Gastrocnemius medialis (tissue), 4 donors: ENCODE measurements around the gene METTL15.

Experiments
- POLR2A ChIP-seq, 2 donors: fragments of 450-650 bp; IDR thresholded peaks; one replicate each; pipeline ENCODE4 v1.6.1; 2017; ENCODE audit warnings: antibody characterized with exemption in 2 of 2, mild to moderate bottlenecking in 2 of 2, moderate library complexity in 2 of 2
- TF ChIP-seq, protein P1 (sequence below), 5 experiments: fragments of 450-650 bp in 3 of 5; fragments of 200-600 bp in 2 of 5; sonication (generic) in 2 of 5; IDR thresholded peaks in 4 of 5; conservative IDR thresholded peaks in 1 of 5; 1 replicate in 4 of 5; 2 replicates in 1 of 5; pipeline ENCODE4 v1.5.1; 2016 to 2019; ENCODE audit warnings: antibody characterized with exemption in 5 of 5, mild to moderate bottlenecking in 3 of 5, moderate library complexity in 3 of 5

DNA sequence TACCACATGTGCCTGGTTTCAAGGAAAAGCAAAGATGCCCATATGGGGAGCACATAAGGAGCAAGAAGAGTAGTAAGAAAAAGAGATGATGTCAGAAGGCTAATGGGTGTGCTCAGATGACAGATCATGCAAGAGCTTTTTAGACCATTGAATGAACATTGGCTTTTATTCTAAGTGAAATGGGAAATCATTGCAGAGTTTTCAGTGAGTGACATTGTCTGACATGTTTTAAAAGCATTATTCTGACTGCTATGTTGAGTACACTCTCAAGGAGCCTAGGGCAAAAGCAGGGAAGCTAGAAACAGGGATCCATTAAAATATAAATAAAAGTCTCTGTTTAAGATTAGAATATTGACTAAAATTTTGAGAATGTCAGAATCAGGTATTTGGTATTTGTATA, 133.6 kb downstream of the METTL15 start:
- TF ChIP-seq, protein P1, sequence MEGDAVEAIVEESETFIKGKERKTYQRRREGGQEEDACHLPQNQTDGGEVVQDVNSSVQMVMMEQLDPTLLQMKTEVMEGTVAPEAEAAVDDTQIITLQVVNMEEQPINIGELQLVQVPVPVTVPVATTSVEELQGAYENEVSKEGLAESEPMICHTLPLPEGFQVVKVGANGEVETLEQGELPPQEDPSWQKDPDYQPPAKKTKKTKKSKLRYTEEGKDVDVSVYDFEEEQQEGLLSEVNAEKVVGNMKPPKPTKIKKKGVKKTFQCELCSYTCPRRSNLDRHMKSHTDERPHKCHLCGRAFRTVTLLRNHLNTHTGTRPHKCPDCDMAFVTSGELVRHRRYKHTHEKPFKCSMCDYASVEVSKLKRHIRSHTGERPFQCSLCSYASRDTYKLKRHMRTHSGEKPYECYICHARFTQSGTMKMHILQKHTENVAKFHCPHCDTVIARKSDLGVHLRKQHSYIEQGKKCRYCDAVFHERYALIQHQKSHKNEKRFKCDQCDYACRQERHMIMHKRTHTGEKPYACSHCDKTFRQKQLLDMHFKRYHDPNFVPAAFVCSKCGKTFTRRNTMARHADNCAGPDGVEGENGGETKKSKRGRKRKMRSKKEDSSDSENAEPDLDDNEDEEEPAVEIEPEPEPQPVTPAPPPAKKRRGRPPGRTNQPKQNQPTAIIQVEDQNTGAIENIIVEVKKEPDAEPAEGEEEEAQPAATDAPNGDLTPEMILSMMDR (IDR thresholded peaks at IDR 0.05 in 4 of 5, conservative IDR thresholded peaks at IDR 0.05 in 1 of 5) = no peak
- no peak for TF ChIP-seq POLR2A (IDR thresholded peaks at IDR 0.05)
